Hindlimb muscle (tissue), 1 donor: ENCODE data around the gene GFRA3. TPM values are rescaled to one million over a fixed set of nuclear protein-coding genes. Genes with fewer than 3 reads are reported as not detected.

ENCODE experiments used
- DNase-seq: peaks from one replicate; pipeline ENCODE4 v3.0.0-alpha.2; 2013
- polyA plus RNA-seq: library from polyadenylated mRNA; unstranded; fragments of 120-200 nt; gene quantifications from one replicate; pipeline ENCODE4 v1.2.1, GENCODE V29; 2013; ENCODE audit not compliant: insufficient read length

GFRA3 gene
- polyA plus RNA-seq, 1 donor: 2.8 TPM

DNA sequence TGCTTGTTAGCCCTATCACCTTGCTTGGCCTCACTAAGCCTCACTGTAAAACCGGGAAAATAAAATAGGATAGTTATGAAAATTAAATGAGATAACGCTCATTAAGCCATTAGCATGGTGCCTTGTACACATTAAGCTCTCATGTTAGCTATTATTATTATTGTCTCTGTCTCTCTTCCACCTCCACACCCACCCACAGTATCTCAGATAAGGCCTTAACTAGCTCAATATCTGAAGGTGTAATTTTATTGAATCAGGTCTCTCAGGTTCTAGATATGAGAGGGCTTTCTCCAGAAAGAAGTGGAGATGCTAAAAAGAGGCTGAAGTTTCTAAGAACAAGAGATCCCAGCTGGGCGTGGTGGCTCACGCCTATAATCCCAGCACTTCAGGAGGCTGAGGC is 27.6 kb downstream of the GFRA3 start:
- no peak for DNase-seq

DNA sequence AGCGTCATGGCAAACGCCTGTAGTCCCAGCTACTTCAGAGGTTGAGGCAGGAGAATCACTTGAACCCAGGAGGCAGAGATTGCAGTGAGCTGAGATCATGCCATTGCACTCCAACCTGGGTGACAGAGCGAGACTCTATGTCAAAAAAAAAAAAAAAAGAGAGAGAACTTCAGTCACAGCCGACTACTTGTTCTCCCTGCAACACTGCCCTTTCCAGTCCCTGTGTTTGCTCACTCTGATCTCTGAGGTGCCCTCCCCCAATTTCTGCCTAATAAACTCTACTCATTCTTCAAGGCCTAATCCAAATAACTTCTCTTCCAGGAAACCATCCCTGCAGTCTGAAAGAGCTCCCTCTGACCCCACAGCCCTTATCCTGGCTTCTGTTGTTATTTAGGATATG is 28.1 kb downstream of the GFRA3 start:
- no peak for DNase-seq

DNA sequence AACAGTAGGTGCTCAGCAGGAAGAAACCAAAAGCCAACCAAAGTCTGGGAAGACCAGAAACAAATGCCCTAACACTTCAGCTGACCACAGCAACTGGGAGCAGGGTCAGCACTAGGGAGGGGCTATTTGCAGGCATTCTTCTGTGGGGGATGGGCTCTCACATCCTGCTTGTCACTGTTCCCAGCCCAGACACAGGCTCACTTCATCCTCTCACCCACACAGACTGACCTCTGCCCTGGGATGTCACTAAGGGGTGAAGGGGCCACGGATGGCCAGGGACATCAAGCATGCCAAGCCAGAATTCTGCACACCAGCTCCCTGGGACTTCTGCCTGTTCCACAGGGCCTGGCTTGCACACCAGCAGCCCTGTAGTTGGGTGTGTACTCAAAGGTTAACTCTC is 28.7 kb downstream of the GFRA3 start:
- DNase-seq: no peak

DNA sequence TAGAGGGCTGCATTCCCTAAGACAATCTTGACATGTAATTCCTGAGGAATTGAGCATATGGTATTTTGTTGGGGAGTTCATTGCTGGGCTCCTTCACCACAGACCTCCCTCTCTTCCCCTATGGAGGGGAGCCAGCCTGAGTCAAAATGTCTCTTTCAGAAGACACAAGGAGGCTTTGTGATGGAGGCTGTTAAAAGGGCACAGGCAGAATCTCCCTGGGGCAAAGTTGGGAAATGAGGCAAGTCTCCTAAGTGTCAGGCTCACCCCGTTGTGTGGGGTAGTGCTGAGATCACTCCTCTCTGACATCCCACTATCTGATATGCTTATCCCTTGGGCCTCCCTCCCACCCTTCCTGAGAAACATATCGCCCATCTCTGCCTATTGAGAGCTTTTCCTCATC is 30.6 kb downstream of the GFRA3 start:
- no peak for DNase-seq

DNA sequence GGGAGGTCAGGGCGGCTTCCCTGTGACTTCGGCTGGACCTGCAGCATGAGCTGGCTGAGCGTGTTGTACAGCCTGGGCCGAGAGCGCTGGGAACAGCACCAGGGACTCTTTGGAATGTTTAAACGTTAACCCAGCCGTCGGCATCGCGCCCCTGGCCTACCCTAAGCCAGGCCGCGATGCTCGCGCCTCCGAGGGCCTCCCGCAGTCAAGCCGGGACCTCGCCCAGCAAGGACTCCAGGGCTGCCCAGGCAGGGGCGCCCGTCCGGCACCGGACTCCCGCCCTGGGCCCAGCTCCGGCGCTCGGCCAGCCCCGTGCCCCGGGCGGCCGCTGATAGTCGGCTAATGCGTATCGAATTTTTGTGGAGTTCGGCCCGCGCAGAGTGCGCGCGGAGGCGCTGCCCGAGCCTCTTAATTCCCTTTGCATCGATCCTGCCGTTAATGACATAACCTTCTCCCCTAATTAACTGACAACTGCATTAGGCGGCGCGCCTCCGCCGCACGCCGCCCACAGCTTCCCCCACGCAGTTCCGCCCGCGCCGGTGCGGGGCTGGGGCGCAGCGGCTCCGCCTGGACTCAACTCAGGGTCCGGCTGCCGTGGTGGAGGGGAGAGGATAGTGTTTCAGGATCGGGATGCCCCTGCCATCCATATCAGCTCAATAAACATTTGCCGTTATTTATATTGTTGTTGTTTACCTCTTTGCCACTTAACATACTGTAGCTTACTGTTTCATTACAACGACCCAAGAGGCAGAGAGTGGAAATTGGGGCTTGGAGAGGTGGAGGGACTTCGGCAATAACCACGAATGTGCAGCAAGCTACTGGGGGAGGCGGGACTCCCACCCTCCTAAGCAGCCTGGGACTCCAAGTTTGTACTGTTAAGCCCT is 32.5 kb downstream of the GFRA3 start:
- DNase-seq: no peak

DNA sequence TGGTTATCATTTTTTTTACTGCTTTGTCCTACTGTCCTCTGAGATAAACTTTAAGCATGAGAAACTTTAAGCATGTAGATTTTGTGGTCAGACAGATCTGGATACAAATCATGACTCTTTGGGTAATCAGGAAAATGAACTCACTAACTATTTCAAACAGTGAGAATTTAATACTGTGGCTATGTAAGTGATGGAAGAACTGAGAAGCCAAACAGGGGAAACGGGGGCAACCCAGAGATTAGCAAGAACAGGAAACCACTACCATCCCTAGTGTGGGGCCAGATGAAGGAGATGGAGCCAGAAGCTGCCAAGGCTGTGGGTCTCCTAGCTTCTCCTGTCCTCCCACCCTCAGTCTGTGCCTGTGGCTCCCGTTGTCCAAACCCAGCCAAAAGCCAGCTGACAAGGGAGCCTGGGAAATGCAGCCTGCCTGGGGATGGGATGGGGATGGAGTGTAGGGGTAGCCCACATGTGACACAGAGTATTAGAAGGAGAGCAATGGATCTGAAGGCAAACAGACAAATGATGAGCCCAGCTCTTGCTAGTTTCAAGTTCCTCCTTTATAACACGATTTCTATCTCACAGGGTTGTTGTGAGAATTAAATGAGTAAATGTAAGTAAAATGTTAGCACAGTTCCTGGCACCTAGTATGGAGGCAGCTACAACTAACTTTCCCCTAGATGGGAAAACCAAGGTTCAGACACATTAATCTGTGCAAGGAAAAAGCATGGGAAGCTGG is 33.6 kb downstream of the GFRA3 start:
- no peak for DNase-seq

DNA sequence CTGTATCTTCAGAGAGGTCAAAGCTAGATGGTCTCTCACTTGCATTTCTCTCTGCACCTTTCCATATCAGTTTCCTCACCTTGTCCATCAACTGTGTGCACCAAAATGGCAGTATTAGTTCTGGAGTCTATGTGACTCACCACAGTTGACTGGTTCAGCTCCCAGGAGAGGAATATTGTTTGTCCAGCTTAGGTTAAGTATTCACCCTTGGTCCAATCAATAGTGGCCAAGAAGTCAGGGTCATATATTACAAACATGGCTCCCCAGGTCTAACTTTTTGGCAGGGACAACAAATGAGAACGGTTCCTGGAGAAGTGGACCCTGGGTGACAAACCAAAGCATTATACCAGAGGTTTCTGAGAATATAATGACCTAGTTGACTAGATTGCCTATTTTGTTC is 36.4 kb downstream of the GFRA3 start:
- no peak for DNase-seq

DNA sequence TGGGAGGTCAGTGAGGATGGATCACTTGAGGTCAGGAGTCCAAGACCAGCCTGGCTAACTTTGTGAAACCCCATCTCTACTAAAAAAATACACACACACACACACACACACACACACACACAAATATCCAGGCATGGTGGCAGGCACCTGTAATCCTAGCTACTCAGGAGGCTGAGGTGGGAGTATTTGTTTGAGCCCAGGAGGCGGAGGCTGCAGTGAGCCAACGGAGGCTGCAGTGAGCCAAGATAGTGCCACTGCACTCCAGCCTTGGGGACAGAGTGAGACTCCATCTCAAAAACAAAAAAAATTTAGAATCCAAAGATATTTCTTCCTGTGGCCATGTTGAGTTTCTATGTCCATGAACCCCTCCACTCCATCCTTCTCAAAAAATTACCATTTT is 39.8 kb downstream of the GFRA3 start:
- no peak for DNase-seq

DNA sequence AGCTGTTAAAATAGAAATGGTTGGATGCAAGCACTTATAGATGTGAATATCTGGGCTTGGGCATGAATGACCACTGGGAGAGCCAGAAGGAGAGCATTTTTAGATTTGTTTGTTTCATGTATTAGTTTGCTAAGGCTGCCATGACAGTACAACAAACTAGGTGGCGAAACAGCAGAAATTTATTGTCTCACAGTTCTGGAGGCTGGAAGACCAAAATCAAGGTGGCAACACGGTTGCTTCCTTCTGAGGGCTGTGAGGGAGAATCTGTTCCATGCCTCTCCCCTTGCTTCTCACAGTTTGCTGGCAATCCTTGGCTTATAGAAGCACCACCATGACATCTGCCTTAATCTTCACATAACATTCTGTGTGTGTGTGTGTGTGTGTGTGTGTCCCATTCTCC is 41.1 kb downstream of the GFRA3 start:
- DNase-seq: no peak

DNA sequence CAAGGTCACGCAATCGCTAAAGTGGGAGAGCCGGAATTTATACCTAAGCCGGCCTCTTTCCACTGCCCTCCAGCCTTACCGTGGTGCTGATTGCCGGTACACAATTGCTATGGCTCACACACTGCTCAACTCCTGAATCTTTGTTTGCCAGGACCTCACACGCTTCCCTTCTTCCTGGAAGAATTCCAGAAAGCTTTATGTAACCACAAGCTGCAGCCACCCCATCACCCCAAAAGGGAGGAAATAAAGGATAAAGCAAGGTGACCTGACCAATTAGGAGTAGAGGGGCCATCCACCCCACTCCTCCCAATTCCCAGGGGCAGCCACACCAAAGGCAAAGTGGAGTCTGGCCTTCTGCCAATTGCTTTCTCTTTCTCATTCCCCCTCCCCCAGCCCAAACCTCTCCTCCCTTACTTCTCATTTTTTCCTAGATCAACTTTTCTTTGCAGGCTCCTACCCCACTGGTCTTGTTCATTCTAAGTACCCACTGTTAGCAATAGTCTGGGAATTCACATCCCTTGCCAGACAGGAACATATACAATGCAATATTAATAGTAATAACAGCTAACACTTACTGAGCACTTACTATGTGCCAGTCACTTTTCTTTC is 43.3 kb downstream of the GFRA3 start:
- no peak for DNase-seq

DNA sequence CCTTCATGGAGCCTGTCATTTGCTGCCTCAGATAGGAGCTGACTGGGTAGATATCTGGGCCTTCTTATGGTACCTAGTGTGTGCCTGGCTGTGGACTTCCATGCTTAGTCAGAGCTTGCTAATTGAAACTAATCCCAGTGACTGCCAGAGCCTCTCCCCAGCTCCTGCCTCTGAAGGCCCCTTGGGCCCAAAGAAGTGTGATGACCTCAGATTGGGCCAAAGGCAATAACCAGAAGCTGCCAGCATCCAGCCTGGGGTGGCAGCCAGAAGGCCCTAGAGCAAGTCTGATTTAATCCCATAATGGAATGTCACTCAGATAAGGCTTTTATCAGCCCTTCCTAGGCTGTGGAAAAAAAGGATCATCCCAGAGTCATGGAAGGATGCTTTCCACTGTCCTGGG is 44.2 kb downstream of the GFRA3 start:
- DNase-seq: no peak

DNA sequence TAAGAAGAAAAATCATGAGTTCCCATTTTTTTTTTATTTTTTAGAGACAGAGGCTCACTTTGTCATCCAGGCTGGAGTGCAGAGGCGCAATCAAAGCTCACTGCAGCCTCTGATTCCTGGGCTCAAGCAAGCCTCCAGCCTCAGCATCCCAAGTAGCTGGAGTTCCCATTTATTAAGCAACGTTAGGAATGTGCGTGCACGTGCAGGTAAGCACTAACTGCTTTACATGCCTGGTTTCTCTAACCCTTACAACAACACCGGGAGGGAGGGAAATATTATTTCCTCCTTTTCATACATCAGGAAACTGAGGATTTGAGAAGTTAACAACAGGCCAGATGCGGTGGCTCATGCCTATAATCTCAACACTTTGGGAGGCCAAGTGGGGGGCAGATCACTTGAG is 45.0 kb downstream of the GFRA3 start:
- DNase-seq: no peak

DNA sequence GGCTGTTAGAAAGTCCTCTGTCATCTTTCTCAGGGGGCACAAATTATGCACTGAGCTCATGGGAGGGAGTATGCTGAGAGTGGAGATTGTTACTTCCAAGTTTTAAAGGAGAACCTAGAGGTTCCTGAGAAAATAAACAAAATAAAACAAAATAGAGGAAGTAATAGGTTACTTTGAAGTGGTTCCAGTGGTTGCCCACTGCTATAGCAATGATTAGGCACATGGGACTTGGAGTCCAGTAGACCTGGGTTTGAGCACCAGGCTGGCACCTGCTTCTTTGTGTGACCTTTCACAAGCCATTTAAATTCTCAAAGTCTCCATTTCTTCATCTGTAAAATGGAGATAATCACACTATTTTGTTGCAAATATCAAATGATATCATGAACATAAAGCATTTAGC is 47.5 kb downstream of the GFRA3 start:
- no peak for DNase-seq

DNA sequence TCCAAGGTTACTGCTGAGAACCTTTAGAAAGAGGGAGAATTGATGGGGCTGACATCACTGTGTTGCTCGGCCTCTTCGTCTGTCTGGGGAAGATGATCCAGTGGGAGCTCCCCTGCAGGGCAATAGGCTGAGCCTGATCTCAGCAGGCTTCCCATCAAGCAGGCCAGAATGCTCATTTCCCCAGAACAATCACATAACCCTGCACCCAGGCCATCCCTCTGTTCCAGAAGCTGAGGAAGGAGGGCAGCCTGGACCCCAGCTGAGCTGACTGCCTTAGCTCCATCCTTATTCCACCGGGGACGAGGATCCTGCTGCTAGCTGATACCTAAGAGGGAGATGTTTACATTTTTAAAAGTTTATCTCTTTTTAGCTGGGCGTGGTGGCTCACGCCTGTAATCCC is 49.7 kb downstream of the GFRA3 start:
- DNase-seq: no peak

DNA sequence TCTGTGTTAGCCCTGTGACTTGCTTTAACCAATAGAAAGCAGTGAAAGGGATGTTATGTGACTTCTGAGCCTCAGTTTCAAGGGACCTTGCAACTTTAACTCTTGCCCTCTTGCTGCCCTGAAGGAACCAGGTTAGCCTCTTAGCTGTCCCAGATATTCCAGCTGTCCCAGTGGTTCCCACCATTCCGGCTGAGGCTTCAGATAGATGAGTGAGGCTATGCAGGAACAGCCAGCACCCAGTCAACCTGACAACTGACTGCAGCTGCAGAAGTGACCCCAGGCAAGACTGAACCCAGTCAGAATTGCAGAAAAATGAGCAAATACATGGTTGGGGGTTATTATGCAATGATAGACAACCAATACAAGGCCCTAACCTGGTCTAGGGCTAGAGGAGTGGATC is 50.9 kb downstream of the GFRA3 start:
- no peak for DNase-seq

DNA sequence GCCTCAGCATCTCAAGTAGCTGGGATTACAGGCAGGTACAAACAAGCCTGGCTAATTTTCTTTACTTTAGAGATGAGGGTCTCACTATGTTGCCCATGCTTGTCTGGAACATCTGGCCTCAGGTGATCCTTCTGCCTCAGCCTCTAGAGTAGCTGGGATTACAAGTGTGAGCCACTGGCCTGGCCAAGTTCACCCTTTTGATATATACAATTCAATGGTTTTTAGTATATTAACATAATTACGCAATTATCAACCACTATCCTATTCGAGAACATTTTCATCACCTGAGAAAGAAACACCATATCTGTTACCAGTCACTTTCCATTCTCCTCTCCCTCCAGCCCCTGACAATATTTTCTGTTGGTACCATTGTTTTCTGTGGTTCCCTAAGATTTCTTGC is 57.6 kb downstream of the GFRA3 start:
- DNase-seq: no peak

DNA sequence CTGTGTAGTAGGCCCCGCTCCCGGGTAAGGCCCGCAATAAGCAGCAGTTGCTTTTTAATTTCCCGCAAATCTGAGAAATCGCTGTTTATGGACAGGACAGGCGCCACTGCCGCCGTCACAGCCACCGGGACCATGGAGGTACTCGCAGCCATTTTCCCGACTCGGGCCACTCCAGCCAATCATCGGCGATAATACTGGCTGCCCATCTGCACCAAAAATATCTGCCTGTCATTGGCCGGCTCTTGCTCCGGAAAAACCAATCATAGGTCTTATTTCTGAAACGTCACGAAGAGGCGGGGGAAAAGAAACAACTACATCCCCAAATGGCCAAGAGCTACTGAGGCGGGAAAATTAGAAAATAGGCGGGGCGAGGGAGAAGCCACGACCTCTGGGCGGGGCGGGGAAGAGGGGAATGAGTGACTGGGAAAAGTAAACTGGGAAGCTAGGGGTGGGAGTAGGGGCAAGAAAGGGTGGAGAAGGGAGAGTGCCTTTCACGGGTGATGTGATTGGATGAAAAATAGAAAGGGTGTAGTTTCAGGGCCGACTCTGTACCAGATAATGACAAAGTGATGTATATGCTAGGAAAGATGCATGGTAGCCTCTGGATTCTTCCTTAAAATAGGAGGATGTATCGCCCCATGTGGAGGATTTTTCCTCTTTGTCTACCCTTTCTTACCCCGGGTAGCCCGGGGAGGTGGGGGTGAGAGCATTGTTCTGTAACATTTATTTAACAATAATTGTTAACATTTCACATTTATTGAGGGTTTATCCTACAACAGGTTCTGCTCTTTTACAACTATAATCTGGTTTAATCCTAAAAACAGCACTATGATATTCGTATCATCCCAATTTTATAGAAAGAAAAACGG is 61.0 kb downstream of the GFRA3 start, which contains the start of gene CDC23:
Gene CDC23 (minus strand): TSS at position 163 of the 869 bp plus-strand sequence. CDS start 11 bp downstream, at position 152.
- DNase-seq: peak; percentile 97

DNA sequence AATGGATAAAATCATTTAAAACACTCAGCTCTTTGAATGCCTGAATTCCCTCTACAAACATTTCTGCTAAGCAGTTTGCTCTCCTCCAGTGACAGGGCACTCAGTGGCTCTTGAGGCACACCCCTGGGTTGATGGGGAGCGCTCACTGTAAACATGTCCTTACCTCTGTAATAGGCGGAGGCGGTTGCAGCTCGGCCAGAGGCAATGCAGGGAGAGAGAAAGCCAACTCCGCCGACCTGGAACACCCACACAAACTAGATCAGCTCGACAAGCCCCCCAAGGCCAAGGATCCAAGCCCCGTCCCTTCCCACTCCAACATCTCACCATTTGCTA is 61.6 kb downstream of the GFRA3 start:
- DNase-seq: no peak

DNA sequence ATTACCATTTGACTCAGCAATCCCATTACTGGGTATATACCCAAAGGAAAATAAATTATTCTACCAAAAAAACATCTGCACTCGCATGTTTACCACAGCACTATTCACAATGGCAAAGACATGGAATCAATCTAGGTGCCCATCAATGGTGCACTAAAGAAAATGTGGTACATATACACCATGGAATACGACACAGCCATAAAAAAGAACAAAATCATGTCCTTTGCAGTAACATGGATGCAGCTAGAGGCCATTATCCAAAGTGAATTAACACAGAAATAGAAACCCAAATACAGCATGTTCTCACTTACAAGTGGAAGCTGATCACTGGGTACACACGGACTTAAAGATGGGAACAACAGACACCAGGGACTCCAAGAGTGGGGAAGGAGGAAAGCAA is 63.4 kb downstream of the GFRA3 start:
- no peak for DNase-seq
